COLO668 (cell line): ENCODE measurements around the gene CRYZL1.

Source experiments
- DNase-seq: peaks from one replicate; lab custom pipeline; 2025; ENCODE audit not compliant: unreplicated experiment; lab: John Stamatoyannopoulos, UW

CRYZL1 gene

DNA sequence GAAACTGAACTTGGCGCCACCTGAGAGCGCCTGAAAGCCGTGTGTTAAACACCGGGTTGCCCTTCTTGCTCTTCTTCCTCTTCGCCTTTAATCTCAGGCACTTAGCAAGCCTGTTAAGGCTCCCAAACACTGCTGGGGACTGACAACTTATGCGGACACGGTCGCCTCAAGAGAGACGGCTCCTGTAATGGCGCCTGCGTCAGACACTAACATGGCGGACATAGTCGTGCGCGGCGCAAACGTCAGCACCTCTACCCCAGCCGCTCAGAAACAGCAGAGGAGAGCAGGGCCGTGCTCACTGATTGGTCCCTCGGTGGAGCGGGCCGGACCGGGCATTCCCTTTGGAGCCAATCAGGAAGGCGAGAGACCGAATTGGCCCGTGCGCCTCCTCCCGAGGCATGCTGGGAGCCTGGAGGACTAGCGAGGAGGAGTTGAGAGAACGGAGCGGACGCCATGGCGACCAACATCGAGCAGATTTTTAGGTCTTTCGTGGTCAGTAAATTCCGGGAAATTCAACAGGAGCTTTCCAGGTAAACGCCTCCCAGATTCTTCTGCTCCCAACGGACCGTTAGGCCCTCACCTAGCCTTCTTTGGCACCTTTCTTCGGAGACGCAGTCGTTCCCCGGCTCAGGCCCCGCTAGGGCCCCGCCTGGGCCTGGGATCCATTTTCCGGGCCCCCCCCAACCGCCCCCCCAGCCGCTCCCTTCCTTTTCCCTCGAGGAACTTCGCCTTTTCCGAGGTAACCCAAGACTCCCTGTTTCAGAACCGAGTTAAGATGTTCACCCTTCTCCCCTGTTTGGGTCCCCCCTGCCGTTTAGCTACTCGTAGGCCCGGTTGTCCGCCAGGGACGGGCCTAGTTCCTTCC lies 98.7 kb downstream of the CRYZL1 start, which contains the start of gene SON:
TSS of gene SON (plus strand) at position 399 of the 865 bp plus-strand sequence. CDS start at position 454, 55 bp downstream.
- DNase-seq: peak; percentile 99

DNA sequence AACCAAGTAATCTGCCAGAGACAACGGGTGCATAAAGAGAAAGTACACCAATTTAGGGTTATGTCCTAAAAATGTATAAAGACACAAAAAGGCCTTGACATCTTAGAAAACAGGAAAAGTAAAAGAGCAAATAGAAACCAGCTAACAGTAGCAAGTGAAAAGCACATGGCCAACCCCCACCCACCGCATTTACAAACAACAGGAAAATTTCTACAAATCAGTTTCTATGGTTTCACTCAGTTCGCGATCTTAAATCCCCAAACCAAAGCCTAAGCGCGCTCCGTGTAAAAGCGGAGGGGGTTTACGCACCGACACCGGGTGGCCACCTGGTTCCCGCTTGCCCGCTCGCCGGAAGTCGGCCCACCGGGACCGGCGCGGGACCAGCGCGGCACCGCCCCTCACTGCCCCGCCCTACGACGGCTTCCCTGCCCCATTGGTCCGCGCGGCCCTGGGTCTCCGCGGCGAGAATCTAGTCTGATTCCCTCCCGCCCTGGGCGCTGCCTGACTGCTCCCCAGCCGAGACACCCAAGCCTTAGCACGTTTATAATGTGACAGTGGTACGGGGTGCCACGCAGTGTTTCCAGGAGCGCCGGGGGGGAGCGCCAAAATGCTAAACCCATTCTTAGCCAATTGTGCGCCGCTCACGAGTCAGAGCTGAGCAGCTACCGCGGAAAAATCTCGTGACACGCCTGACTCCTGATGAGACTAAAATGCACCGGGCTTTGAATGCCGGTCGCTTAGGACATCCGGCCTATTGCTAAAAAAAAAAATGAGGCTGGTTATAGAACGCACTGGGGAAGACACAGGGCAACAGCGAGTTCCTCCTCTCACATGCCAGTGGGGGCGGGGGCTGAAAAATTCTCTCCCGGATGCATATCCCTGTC lies 99.5 kb downstream of the CRYZL1 start, which contains the start of gene GART:
TSS of gene GART (minus strand) at position 362 of the 884 bp plus-strand sequence. CDS start 2,802 bp downstream, outside the sequence.
- peak; percentile 95 for DNase-seq

DNA sequence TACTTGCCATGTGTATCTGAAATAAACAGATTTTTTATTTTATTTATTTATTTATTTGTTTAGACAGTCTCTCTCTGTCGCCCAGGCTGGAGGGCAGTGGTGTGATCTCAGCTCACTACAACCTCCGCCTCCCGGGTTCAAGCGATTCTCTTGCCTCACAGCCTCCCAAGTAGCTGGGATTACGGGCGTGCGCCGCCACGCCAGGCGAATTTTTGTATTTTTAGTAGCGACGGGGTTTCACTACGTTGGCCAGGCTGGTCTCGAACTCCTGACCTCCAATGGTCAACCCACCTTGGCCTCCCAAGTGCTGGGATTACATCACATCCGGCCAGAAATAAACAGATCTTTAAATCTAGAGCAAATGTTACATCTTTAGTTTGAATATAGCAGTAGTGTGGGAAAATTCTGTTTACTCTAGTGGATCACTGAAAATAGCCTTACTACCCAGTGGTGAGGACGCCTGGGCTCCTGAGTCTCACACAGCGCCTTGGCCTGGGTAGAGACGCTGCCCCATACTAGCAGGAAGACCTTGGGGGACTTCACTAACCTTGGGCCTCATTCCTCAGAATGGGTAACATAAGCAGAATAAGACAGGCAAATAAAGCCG lies 100.3 kb downstream of the CRYZL1 start:
- peak; percentile 25 for DNase-seq

DNA sequence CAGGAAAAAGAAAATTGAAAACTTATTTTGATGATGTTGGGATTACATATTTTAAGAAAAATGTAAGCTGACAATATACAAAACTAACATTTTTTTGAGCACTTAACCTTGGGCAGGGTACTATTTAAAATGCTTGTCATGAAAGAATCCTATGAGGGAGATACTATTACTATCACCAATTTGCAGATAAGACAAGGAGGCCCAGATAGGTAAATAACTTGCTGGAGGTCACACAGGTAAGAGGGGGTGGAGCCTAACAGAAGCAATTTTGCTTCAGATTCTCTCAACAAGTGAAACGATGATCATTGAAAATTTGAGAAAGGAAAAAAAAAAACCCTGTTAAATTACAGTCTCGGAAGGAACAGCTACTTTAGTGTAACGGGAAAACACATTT lies 100.8 kb downstream of the CRYZL1 start:
- DNase-seq: no peak

DNA sequence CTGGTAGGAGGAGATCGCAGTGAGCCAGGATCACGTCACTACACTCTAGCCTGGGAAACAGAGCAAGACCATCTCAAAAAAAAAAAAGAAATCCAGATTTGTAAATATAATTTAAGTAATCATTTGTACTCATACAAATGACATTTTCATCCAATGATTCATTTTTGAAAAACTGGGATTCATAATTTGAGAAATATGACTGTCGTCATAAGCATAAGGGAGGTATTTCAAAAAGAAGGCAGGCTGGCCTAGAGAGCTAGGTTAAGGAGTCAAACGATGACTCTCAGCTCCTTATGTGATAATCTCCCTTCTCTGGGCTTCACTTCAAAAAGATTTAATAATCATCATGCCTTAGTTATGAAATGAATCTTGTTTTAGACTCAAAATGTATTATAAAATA lies 101.9 kb downstream of the CRYZL1 start:
- no peak for DNase-seq
